Spleen (tissue), 11 donors: ENCODE data around the gene SH2D3C. TPM values are rescaled to one million over a fixed set of nuclear protein-coding genes. Genes with fewer than 3 reads are reported as not detected.

ENCODE experiments used
- DNase-seq: peaks from one replicate; pipeline ENCODE4 v3.0.0-alpha.2; 2020
- H3K27ac ChIP-seq, 8 donors: fragments of 200-600 bp; sonication (generic) in 7 of 8; 1 replicate in 4 of 8; 2 replicates in 4 of 8; pipeline versions ENCODE4 v1.5.0 to v1.8.0; 2016 to 2021; ENCODE audit warnings: inconsistent platforms in 4 of 8, mild to moderate bottlenecking in 4 of 8, moderate library complexity in 1 of 8
- H3K27me3 ChIP-seq, 7 donors: fragments of 200-600 bp; sonication (generic) in 6 of 7; replicated peaks in 1 of 7; 1 replicate in 4 of 7; 2 replicates in 3 of 7; pipeline versions ENCODE4 v1.5.0 to v1.8.0; 2016 to 2021; ENCODE audit warnings: inconsistent platforms in 3 of 7, mild to moderate bottlenecking in 1 of 7
- H3K36me3 ChIP-seq, 6 donors: fragments of 200-600 bp; sonication (generic) in 5 of 6; 1 replicate in 4 of 6; 2 replicates in 2 of 6; pipeline versions ENCODE4 v1.5.0 to v1.8.0; 2016 to 2021; ENCODE audit warnings: inconsistent platforms in 2 of 6
- H3K4me1 ChIP-seq, 6 donors: fragments of 200-600 bp; sonication (generic) in 5 of 6; 1 replicate in 3 of 6; 2 replicates in 3 of 6; pipeline versions ENCODE4 v1.5.0 to v1.8.0; 2016 to 2021; ENCODE audit warnings: inconsistent platforms in 3 of 6
- H3K4me3 ChIP-seq, 8 donors: fragments of 200-600 bp; sonication (generic) in 7 of 8; 1 replicate in 4 of 8; 2 replicates in 4 of 8; pipeline versions ENCODE4 v1.5.0 to v1.8.0; 2016 to 2021; ENCODE audit warnings: inconsistent platforms in 4 of 8, mild to moderate bottlenecking in 4 of 8, moderate library complexity in 2 of 8
- H3K9me3 ChIP-seq, 8 donors: fragments of 200-600 bp; sonication (generic) in 7 of 8; 1 replicate in 4 of 8; 2 replicates in 4 of 8; pipeline versions ENCODE4 v1.5.0 to v1.8.0; 2016 to 2021; ENCODE audit warnings: inconsistent platforms in 4 of 8
- POLR2A ChIP-seq, 3 donors: fragments of 450-650 bp; IDR thresholded peaks; one replicate each; pipeline ENCODE4 v1.5.1; 2017; ENCODE audit warnings: antibody characterized with exemption in 3 of 3, mild to moderate bottlenecking in 1 of 3
- POLR2AphosphoS5 ChIP-seq, 3 donors: sonication (generic); formaldehyde crosslinking; IDR thresholded peaks; one replicate each; pipeline ENCODE4 v1.5.1; 2017; ENCODE audit warnings: antibody characterized with exemption in 3 of 3
- WGBS, 5 donors: extraction: QIAGEN DNeasy Blood & Tissue Kit in 3 of 5; methylation state at CpG; one replicate each; pipeline versions ENCODE4 v1.1.5 to v1.1.7; 2013 to 2018; 5-methylcytosine and 5-hydroxymethylcytosine counted together
- intact Hi-C: fragments of 100-400 bp; cut with DNase I; formaldehyde crosslinking; loops from one replicate; pipeline ENCODE4 v1.15.0; 2023; ENCODE audit warnings: low total_unique reads
- polyA plus RNA-seq, 3 donors: library from polyadenylated mRNA; stranded (reverse); fragments of 200-250 nt; gene quantifications; one replicate each; pipeline ENCODE4 v1.2.1, GENCODE V29; 2013
- total RNA-seq, 7 donors: library from RNA; depleted of rRNA in 3 of 7; stranded (reverse); fragments of >200 nt in 3 of 7; fragmentation: NEBNext Ultra II Directional in 4 of 7; extraction: Animal tissue kit (Norgen Biotek cat#: 25700) in 4 of 7; gene quantifications; one replicate each; pipeline versions ENCODE4 v1.1.0 to v1.2.1, GENCODE V29; 2016 to 2021
- TF ChIP-seq, protein P1 (sequence below), 11 experiments: fragments of 200-600 bp in 7 of 11; fragments of 450-650 bp in 4 of 11; sonication (generic) in 4 of 11; IDR thresholded peaks in 8 of 11; conservative IDR thresholded peaks in 3 of 11; 1 replicate in 7 of 11; 2 replicates in 4 of 11; pipeline versions ENCODE4 v1.4.0 to v1.8.0; 2016 to 2021; ENCODE audit warnings: antibody characterized with exemption in 11 of 11, inconsistent platforms in 4 of 11, mild to moderate bottlenecking in 1 of 11
- donor health status: healthy with polysubstance abuse.
- donor health status: DM: no; HTN: no; CAD: no; lungs with moderate emphysema.
- donor health status: DM: no; HTN: no; CAD: no.
- donor health status: Bipolar disorder and iron deficiency.
- donor health status: healthy.
- donor health status: DM: no; HTN: no; CAD: no.
- donor health status: DM: yes; HTN: yes; CAD: no.

SH2D3C gene
- total and polyA plus RNA-seq, 10 donors = 27.0 to 85.4 (median 50.9) TPM

DNA sequence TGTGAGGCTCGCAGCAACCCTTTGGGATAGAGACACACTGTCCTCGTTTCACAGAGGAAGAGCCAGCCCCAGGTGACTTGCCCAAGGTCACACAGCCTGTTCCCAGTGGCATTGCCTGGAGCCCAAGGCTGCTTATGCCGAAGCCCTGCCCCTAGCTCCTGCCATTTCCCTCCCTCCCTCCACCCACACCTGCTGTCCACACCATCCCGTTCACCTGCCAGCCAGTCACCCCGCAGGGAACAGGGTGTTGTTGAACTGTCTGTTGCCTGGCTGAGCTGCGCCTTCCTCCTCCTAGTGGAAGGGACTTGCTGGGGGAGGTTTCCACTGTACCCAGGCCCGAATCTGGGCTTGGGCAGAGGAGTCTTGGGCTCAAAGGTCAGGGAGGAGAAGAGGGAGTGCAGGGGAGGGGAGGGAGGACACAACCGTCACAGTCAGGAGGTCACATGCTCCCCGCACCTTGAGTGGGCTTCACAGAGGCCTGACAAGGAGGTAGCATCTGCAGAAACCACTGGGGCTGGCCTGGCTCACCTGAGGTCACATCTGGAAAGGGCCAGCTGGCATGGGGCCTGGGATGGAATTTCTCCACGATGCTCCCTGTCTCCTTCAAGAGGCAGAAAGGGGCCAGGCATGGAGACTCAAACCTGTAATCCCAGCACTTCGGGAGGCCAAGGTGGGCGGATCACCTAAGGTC, 56.3 kb downstream of the SH2D3C start:
- no peak for DNase-seq
- peaks cover 0 to 28% (median 6%) of the 10 kb centered on the region in 6 donors for H3K4me1 ChIP-seq
- intact Hi-C loops = loop anchor here (10.0 kb wide), 1 partner anchor 217 kb away; no protein-coding TSS in a partner anchor
- WGBS, 5 donors = 76 to 88% (median 84%) methylated on average over 12 of the region's 12 CpGs
- TF ChIP-seq POLR2A (IDR thresholded peaks at IDR 0.05) (no peak), POLR2AphosphoS5 (IDR thresholded peaks at IDR 0.05) (no peak)
- TF ChIP-seq, protein P1, sequence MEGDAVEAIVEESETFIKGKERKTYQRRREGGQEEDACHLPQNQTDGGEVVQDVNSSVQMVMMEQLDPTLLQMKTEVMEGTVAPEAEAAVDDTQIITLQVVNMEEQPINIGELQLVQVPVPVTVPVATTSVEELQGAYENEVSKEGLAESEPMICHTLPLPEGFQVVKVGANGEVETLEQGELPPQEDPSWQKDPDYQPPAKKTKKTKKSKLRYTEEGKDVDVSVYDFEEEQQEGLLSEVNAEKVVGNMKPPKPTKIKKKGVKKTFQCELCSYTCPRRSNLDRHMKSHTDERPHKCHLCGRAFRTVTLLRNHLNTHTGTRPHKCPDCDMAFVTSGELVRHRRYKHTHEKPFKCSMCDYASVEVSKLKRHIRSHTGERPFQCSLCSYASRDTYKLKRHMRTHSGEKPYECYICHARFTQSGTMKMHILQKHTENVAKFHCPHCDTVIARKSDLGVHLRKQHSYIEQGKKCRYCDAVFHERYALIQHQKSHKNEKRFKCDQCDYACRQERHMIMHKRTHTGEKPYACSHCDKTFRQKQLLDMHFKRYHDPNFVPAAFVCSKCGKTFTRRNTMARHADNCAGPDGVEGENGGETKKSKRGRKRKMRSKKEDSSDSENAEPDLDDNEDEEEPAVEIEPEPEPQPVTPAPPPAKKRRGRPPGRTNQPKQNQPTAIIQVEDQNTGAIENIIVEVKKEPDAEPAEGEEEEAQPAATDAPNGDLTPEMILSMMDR (IDR thresholded peaks at IDR 0.05 in 8 of 11, conservative IDR thresholded peaks at IDR 0.05 in 3 of 11) = no peak
- H3K36me3 ChIP-seq = no peaks in the 10 kb centered on the region
- peak overlapping the region in 1 of 8 donors; percentile 46 for H3K27ac ChIP-seq
- H3K4me3 ChIP-seq = no peak overlapping the region
- peaks cover 0 to 2% (median 0%) of the 10 kb centered on the region in 7 donors for H3K27me3 ChIP-seq
- H3K9me3 ChIP-seq = no peaks in the 10 kb centered on the region

DNA sequence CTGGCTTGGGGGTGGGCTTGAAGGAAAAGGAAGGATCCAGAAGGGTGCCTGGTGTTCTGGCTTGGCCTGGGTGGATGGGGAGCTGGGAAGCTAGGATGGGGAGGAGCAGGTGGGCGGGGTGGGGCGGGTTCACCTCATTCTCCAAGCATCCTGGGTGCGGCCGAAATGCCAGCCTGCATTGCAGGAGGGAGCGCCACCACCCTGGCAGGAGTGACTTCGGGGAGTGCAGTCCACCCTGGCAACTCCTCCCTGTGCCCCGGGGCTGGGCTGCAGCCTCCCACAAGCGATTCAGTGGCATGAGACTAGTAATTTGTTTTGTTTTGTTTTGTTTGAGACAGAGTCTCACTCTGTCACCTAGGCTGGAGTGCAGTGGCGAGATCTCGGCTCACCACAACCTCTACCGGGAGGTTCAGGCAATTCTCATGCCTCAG, 57.1 kb downstream of the SH2D3C start:
- DNase-seq = no peak
- TF ChIP-seq POLR2A (IDR thresholded peaks at IDR 0.05) (no peak), POLR2AphosphoS5 (IDR thresholded peaks at IDR 0.05) (no peak)
- TF ChIP-seq, protein P1 (IDR thresholded peaks at IDR 0.05 in 8 of 11, conservative IDR thresholded peaks at IDR 0.05 in 3 of 11) = no peak
- peaks cover 0 to 31% (median 8%) of the 10 kb centered on the region in 6 donors for H3K4me1 ChIP-seq
- intact Hi-C loops = loop anchor here (10.0 kb wide), 1 partner anchor 217 kb away; no protein-coding TSS in a partner anchor
- H3K4me3 ChIP-seq = peak overlapping the region in 1 of 8 donors; percentile 4
- 64 to 79% (median 77%) methylated on average over 9 to 11 of the region's 11 CpGs for WGBS, 5 donors
- no peaks in the 10 kb centered on the region for H3K9me3 ChIP-seq
- H3K27ac ChIP-seq = peak overlapping the region in 3 of 8 donors; percentile 6 to 69 (median 46)
- H3K36me3 ChIP-seq = no peaks in the 10 kb centered on the region
- peaks cover 0 to 2% (median 0%) of the 10 kb centered on the region in 7 donors for H3K27me3 ChIP-seq

DNA sequence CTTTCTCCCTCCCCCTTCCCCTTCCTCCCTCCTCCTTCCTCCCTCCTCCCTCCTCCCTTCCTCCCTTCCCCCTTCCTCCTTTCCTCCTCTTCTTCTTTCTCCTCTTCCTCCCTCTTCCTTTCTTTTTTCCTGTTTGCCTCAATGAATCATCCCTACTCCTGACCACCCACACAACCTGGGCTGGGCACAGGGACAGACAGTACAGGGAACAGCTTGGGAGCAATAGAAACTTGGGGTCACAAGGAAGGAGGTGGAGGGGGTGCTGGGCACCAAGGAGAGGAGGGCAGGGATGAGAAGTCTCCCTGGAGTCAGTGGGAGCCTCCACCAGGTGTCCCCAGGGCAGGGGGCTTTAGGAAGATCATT, 57.6 kb downstream of the SH2D3C start:
- intact Hi-C loops = loop anchor here (10.0 kb wide), 1 partner anchor 216 kb away; no protein-coding TSS in a partner anchor
- Histone ChIP-seq H3K27ac (peak overlapping the region in 3 of 8 donors; percentile 6 to 81 (median 69)), H3K36me3 (no peaks in the 10 kb centered on the region), H3K4me3 (peak overlapping the region in 1 of 8 donors; percentile 4), H3K27me3 (peaks cover 0 to 2% (median 0%) of the 10 kb centered on the region in 7 donors), H3K4me1 (peaks cover 4 to 37% (median 13%) of the 10 kb centered on the region in 6 donors), H3K9me3 (no peaks in the 10 kb centered on the region)
- DNase-seq = no peak
- TF ChIP-seq POLR2AphosphoS5 (IDR thresholded peaks at IDR 0.05) = no peak

DNA sequence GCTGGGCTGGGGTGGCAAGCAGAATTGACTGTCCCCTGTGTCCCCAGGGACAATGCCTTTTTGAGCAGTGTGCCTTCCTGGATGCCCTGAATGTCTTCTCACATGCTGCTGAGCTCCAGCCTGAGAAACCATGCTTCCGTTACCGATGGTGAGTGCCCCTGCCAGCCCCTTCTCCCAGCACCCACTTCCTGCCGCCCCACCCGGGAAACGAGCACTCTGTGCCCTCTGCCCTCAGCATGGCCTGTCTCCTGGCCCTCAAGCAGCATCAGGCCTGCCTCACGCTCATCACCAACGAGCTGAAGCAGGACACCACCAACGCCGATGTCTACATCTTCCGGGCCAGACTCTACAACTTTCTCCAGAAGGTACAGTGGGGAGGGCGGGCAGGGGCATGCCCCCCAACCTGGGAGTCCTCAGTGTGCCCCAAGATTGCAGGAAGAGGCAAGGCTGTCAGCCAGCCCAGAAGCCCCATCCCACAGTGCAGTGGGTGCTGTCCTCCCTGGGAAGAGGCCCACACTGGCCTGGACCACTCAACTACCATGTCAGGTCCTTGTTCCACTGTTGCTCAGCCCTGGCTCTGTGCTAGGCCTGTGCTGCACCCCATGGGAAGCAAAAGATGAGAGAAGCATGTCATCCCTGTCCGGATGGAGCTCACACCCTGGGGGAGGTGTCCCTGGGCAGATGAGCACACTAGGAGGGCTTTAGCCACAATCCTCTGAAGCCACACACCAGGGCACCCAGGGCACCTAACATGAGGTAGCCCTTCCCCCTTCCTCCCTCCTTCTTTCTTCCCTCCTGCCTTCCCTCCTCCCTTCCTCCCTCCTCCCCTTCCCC, 58.2 kb downstream of the SH2D3C start:
- intact Hi-C loops = loop anchor here (10.0 kb wide), 1 partner anchor 215 kb away; no protein-coding TSS in a partner anchor
- no peak for DNase-seq
- no peaks in the 10 kb centered on the region for H3K36me3 ChIP-seq
- peak overlapping the region in 5 of 8 donors; percentile 14 to 81 (median 44) for H3K27ac ChIP-seq
- H3K4me1 ChIP-seq = peaks cover 4 to 38% (median 14%) of the 10 kb centered on the region in 6 donors
- 64 to 81% (median 67%) methylated on average over 12 of the region's 12 CpGs for WGBS, 5 donors
- H3K27me3 ChIP-seq = peaks cover 0 to 2% (median 0%) of the 10 kb centered on the region in 7 donors
- peak overlapping the region in 1 of 8 donors; percentile 27 for H3K4me3 ChIP-seq
- TF ChIP-seq POLR2AphosphoS5 (IDR thresholded peaks at IDR 0.05) = peak in 2 of 3 donors; percentile 37 to 60
- no peak for TF ChIP-seq POLR2A (IDR thresholded peaks at IDR 0.05)
- no peaks in the 10 kb centered on the region for H3K9me3 ChIP-seq
